WERI-Rb-1 (cell line): ENCODE measurements around the gene JAZF1.

Experiments used
- DNase-seq: peaks from one replicate; pipeline ENCODE4 v3.0.0-alpha.2; 2020
- H3K27ac ChIP-seq: fragments of 250-450 bp; sonication (Bioruptor Pico); 2 replicates; pipeline ENCODE4 v1.5.1; 2020; ENCODE audit warnings: mild to moderate bottlenecking, moderate library complexity
- H3K27me3 ChIP-seq: fragments of 250-450 bp; sonication (Bioruptor Pico); 2 replicates; pipeline ENCODE4 v1.5.1; 2021; ENCODE audit warnings: mild to moderate bottlenecking, low read depth, moderate library complexity; ENCODE audit not compliant: insufficient read depth, severe bottlenecking
- H3K36me3 ChIP-seq: fragments of 250-450 bp; sonication (Bioruptor Pico); 2 replicates; pipeline ENCODE4 v1.5.1; 2020; ENCODE audit warnings: mild to moderate bottlenecking, moderate library complexity
- H3K4me3 ChIP-seq: 2 replicates; pipeline ENCODE4 v1.5.1; 2011; ENCODE audit warnings: low read depth, mild to moderate bottlenecking, control low read depth, low read length
- H3K9me3 ChIP-seq: fragments of 250-450 bp; sonication (Bioruptor Pico); 2 replicates; pipeline ENCODE4 v1.5.1; 2021; ENCODE audit warnings: mild to moderate bottlenecking, moderate library complexity; ENCODE audit not compliant: severe bottlenecking
- CTCF ChIP-seq: IDR thresholded peaks from 2 replicates; pipeline ENCODE4 v1.5.1; 2011; ENCODE audit warnings: low read depth, mild to moderate bottlenecking, control low read depth, inconsistent platforms, low read length

The JAZF1 gene

DNA sequence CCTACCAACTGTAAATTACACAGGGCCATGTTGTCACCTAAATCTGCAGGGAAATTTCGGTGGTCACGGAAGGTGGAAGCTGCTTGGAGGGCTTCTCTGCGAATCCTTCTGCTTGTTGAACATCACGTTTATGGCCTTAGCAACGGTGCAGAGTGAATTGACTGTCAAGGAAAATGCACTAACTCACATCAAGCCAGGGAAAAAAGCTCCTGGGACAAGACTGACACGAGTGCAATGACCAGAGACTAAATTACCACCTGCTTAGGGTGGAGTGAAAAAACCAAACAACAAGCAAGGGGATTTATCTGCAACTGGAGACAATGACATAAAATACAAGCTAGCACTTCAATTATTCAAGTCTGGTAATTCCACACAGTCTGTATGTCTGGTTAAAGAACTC lies 211.2 kb downstream of the JAZF1 start:
- DNase-seq, result no peak
- Histone ChIP-seq H3K36me3 (no peaks in the 10 kb centered on the region), H3K27ac (no peak overlapping the region), H3K27me3 (no peaks in the 10 kb centered on the region), H3K9me3 (no peaks in the 10 kb centered on the region), H3K4me3 (no peak overlapping the region)
- TF ChIP-seq CTCF, result no peak

- Histone ChIP-seq H3K4me3 (no peak overlapping the region), H3K9me3 (no peaks in the 10 kb centered on the region), H3K27me3 (no peaks in the 10 kb centered on the region), H3K36me3 (no peaks in the 10 kb centered on the region), H3K27ac (no peak overlapping the region)
- DNase-seq, result no peak
- TF ChIP-seq CTCF, result no peak
Measured at GRCh38 chr7:27967639-27968038, 213.0 kb downstream of the JAZF1 start.

- no peak for DNase-seq
- TF ChIP-seq CTCF, result no peak
- Histone ChIP-seq H3K9me3 (no peaks in the 10 kb centered on the region), H3K4me3 (no peak overlapping the region), H3K27me3 (no peaks in the 10 kb centered on the region), H3K36me3 (no peaks in the 10 kb centered on the region), H3K27ac (no peak overlapping the region)
Measured at GRCh38 chr7:27966219-27966780, 214.3 kb downstream of the JAZF1 start.

DNA sequence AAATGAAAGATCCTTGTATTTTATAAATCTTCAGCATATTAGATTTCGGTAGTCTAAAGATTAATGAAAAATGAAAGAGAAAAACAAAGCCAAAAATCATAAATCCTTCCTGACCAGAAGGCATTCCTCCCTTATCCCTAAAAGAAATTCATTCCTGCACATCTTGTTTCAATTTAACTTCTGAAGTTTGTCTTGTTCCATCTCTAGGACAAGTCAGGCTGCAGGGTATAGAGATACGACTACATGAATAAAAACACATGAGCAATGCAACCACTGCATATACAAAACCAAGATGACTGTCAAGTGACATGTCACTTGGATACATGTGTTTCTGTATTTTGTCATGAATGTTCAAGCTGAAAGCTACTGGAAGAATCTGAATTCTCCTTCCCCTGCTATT lies 214.9 kb downstream of the JAZF1 start:
- Histone ChIP-seq H3K36me3 (no peaks in the 10 kb centered on the region), H3K27ac (no peak overlapping the region), H3K4me3 (no peak overlapping the region), H3K27me3 (no peaks in the 10 kb centered on the region), H3K9me3 (no peaks in the 10 kb centered on the region)
- DNase-seq, result no peak
- TF ChIP-seq CTCF, result no peak

GRCh38 chr7:27964820-27965219 lies 215.8 kb downstream of the JAZF1 start:
- Histone ChIP-seq H3K4me3 (no peak overlapping the region), H3K27ac (no peak overlapping the region), H3K36me3 (no peaks in the 10 kb centered on the region), H3K9me3 (no peaks in the 10 kb centered on the region), H3K27me3 (no peaks in the 10 kb centered on the region)
- DNase-seq, result no peak
- no peak for TF ChIP-seq CTCF

DNA sequence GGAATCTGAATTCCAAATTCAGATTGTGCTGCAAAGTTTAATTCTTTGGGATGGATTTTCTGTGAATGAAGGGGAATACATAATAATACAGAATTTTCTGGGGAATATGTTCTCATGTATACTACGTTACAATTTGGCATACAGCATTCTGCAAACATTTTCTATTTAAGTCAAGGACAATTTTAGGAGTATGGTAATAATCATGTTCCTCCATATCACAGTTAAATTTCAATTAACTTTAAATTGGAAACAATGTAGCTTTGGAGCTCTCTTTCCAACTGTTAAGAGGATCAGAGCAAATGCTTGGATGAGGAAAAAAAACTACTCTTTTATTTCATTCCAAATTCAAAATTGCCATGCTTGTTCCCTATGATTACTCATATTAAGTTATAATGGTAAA lies 217.5 kb downstream of the JAZF1 start:
- no peaks in the 10 kb centered on the region for H3K36me3 ChIP-seq
- H3K4me3 ChIP-seq, result no peak overlapping the region
- DNase-seq, result no peak
- no peaks in the 10 kb centered on the region for H3K9me3 ChIP-seq
- no peak overlapping the region for H3K27ac ChIP-seq
- TF ChIP-seq CTCF, result no peak
- no peaks in the 10 kb centered on the region for H3K27me3 ChIP-seq
